Activated CD4-positive, alpha-beta T cell treated with anti-CD3 and anti-CD28 coated beads for 48 hours (primary cell): ENCODE results near the gene PRDM7.

Source experiments
- DNase-seq: peaks from one replicate; pipeline ENCODE4 v3.0.0-alpha.2; 2020

PRDM7 gene

DNA sequence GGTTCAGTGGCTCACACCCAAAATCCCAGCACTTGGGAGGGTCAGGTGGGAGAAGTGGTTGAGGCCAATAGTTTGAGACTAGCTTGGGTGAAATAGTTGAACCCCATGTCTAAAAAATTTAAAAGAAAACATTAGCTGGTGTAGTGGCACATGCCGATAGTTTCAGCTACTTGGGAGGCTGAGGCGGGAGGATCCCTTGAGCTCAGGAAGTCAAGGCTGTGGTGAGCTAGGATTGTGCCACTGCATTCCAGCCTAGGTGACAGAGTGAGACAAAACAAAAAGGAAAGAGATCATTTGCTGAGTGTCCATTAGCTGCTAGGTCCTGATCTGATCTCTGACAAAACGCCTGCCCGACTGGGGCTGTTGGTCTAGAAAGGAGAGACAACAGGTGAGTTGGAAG is 43.7 kb downstream of the PRDM7 start:
- no peak for DNase-seq

DNA sequence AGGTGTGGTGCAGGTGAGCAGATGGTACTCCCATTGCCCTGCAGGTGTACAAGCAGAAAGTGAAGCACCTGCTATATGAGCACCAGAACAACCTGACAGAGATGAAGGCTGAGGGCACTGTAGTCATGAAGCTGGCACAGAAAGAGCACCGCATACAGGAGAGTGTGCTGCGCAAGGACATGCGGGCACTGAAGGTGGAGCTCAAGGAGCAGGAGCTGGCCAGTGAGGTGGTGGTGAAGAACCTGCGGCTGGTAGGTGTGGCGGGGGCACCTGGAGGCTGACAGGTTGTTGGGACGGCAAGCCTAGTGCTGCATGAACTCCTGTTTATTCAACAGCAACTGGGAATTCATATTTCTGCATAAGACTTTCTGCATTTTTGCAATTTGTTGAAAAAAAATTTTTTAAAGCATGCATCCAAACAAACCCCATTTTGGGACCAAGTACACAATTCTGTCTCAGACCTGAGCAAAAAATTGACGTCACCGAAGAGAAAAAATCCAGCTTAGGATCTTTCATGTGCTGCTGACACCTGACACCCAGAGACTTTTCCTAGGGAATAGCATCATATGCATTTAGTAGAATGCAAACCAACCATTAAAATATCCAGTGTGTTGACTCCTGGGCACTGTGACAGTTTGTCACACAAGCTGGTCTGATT is 44.3 kb downstream of the PRDM7 start:
- DNase-seq = no peak

DNA sequence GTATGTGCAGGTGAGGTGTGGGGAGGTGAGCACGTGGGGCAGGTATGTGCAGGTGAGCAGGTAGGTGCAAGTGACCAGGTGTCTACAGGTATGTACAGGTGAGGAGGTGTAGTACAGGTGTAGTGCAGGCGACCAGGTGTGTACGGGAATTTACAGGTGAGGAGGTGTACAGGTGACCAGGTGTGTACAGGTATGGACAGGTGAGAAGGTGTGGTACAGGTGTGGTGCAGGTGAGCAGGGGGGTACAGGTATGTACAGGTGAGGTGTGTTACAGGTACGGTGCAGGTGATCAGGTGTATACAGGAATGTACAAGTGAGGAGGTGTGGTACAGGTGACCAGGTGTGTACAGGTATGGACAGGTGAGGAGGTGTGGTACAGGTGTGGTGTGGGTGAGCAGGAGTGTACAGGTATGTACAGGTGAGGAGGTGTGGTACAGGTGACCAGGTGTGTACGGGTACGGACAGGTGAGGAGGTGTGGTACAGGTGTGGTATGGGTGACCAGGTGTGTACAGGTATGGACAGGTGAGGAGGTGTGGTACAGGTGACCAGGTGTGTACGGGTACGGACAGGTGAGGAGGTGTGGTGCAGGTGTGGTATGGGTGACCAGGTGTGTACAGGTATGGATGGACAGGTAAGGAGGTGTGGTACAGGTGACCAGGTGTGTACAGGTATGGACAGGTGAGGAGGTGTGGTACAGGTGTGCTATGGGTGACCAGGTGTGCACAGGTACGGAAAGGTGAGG is 45.0 kb downstream of the PRDM7 start:
- no peak for DNase-seq

DNA sequence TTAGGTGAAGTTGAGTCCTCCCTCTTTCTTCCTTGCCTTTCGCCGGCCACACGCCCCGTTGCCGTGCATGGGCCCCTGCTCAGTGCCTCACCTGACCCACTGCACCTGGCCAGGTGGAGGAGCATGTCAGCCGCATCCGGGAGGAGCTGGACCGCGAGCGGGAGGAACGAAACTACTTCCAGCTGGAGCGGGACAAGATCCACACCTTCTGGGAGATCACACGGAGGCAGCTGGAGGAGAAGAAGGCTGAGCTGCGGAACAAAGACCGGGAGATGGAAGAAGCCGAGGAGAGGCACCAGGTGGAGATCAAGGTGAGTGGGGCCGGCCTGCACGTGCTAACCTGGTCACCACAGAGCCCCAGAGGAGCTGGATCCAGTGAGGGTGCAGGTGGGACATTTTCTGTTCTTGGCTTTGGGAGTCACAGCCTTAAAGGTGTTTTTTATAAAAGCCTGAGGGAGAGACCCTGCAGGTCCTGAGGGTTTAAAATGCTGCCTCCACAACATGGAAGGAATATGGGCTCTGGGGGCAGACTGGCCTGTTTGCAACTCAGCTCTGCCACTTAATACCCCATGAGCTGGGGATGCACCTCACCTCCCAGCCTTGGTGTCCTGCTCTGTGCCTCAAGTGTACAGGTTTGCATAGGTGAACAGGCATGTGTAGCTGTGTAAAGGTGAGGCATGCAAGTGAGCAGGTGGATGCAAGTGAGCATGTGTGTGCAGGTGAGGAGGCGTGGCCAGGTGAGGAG is 45.8 kb downstream of the PRDM7 start:
- DNase-seq = no peak

DNA sequence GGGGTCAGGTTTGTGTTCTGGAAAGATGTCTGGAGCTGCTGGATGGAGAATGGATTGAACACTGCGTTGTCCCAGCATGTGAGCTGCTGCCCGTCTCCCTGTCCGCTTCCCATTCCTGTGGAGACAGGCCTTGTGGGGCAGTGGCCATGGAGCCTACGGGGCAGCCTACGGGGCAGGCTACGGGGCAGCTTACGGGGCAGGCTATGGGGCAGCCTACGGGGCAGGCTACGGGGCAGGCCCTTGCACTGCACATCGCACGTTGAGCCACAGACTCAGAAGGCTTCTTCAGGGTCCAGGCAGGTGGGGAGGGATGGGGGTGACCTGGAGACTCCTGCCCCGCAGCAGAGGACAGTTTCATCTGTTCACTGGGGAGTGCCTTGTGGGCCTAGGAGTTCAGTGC is 48.1 kb downstream of the PRDM7 start:
- no peak for DNase-seq

DNA sequence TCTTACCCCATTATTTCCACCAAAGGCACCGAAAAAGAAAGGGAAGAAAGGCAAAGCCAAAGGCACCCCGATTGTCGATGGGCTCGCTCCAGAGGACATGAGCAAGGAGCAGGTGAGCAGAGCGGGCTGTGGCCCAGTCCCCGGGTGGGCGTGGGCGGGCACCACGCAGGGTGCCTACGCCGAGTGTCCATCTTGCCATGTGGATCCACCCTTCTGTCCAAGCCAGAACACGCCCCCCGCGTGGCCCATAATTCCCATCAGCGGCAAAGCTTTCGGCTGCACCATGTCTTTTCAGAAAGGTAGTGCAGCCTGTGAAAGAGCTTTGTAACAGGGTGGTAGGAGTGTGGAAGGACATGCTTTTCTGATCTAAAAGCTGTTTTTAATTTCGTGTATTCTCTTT is 49.5 kb downstream of the PRDM7 start:
- DNase-seq = no peak

DNA sequence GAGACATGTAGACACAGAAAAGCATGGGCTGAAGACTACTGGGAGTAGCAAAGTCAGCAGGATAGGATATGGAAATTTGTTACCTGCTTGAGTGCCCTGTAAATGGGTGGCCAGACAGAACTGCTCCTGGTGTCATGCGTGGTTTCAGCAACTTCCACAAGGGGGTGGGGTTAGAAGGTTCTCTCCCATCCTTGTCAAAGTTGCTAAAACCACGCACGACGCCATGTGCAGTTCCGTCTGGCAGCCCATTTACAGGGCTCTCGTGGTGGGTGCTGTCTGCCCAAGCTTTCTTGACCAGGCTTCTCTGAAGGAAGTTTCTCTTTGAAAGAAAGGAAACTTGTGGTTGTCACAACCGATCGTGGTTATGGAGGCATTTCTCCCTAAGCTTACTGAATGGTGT is 51.0 kb downstream of the PRDM7 start:
- no peak for DNase-seq

DNA sequence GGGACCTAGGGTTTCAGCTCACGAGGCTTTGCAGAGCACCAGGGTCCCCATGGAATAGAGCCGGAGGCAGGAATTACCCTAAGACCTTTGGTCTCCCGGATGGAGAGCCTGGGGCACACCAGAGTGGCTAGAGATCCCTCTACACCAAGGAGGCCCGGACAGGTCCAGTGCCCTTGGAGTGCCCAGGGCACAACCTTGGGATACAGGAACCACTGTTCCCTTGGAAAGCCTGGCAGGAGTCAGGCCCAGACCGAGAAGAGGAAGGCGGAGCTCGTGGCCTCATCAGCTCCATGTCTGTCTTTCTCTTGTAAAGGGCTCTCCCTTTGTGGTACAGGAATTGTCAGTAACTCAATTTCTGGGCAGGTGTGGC is 54.1 kb downstream of the PRDM7 start:
- DNase-seq = no peak

DNA sequence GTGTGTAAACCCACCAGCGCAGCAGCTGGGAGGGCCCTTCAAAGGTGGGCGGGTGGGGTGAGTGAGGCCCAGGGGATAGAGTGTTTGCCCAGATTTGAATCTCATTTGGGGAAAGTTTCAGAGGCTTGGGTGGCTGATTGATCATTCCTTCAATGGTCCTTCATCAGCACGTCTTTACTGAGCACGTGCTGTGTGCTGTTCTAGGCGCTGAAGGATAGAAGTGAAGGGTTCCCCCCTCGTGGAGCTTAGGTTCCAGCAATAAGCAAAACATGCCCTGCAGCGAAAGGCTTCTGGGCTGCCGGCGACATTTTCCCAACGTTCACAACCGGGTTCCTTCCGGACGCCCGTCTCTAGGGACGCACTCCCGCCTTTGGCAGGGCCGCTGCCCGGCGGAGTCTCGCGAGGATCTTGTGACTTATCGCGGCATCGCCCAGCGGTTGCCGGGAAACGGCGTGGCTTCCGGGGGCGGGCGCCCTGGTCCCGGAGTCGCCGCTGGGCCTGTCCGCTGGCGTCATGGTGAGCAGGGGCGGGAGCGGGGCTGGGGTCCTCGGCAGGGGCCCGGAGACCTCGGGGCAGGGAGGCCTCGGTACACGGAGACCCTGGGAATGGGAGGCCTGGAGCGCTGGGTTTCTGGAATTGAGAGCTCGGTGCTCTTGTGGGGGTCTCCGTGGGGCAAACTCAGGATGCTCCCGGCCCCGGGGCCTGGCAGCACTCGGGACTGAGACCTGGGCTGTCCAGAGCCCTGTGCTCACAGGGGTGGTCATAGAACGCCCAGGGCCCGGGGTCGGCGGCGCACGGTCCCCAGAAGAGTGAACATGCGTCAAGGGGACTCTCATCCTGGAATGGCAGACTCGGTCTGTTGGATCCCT is 54.7 kb downstream of the PRDM7 start:
- peak; percentile 90 for DNase-seq

DNA sequence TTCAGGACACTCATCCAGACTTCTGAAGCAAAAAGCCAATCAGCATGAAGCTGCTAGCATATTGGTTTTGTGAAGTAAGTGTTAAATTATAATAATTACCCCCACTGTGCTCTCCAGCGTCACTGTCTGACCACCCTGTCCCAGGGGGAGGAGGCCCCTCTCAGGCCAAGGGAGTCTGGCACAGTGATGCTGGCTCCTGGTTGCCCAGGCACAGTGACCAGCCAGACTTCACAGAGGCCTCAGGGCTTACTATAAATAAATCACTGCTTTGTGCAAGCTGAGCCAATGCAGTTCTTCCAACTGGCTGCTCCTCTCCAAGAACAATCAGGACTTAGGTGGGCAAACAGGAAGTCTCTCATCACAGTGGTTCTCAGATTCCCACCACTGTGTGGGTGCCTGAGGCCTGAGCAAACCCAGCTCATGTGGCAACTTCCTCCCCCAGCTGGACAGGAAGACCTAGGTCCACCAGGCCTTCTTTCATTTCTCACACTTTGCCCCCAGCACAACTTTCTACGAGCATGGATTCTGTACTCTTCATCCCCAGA is 56.2 kb downstream of the PRDM7 start:
- DNase-seq = no peak

DNA sequence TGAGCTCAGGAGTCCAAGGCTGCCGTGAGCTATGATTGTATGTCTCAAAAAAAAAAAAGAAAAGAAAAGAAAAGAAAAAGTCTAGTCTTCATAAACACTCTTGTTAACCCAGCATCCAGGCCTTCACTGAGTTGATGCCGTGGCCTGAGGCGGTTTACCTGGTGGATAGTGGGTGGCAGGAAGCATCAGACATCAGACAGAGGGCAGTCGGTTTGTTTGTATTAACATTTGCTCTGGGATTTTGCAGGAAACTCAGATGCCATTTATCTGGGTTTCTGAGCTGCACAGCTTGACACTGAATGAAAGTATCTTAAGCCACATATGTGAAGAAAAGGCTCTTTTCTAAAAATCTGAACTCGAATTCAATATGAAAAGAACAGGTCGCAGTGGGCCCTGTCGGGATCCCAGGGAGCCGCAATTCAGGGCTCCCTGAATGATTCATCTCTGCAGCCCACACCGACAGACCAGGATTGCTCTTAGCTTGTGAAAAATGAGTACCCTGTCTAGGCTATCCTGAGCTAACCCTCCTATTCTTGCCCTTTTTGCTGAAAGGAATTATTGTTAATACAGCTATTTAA is 56.8 kb downstream of the PRDM7 start:
- DNase-seq = no peak

DNA sequence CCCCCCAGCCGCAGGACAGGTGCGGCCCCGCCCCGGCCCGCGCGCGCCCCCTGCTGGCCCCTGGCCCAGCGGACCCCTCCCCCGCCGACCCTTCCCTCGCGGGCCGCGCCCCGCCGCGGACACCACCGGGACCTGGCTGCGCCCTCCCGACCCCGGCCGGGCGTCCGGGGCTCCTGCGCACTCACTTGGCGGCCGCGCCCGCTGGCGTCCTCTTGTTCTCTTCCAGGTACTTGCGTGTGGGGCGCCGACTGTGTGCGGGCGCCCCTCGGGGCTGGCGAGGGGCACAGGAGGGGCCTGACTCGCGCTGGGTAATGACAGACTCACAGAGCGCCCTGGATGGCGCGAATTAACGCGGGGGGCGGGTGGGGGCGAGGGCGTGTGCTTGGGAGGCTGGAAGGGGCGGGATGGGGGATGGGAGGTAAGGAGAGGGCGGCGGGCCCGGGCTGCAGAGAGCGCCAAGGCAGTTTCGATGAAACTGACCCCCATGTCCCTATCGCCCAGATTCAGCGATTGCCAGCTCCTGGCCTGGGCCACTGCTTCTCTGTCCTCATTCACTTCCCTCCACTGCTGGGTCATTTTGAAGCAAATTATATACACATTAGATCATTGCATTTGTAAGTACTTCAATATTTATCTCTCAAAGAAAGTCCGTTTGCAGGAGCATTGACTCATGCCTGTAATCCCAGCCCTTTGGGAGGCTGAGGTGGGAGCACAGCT is 57.4 kb downstream of the PRDM7 start:
- DNase-seq = peak; percentile 45

DNA sequence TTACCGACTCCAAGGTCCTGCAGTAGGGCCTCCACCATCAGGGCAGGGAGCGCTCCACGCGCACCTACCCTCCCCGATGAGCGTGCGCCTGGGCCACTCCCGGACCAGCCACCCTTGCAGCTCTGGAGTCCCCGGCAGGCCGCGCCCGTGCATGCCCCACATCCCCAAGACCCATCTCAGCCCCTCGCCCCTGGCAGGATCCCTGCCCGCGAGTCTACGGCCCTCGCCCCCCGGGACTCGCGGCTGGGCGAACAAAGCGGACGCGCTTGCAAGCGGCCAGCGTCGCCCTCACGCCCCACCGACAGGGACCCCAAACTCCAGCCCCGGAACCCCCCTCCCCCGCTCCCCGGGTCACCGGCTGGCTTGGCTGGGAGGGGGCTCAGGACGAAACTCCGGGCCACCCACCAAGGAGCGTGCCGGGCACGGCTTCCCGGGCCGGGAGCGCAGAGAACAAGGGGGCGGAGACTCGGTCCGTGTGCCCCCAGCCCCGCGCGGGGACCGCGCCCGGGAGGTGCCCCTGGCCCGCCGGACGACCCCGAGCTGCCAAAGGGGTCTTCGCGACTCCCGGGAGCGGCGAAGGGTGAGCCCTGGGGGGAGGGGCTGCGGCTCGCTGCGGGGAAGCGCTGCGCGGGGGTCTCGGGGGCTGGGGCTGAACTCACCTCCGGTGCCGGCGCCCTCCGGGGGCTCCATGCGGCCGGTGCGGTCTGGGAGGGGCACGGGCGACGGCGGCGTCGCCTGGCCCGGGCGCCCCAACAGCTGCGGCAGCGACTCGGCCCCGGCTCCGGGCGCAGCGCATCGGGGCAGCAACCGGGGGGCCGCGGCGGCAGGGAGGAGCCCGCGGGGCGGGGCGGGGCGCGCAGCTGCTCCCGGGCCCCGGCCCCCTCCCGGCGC is 58.2 kb downstream of the PRDM7 start, which contains the start of gene DBNDD1:
Gene DBNDD1 (minus strand): TSS at position 805 of the 891 bp plus-strand sequence. CDS start 115 bp downstream, at position 690.
- DNase-seq = no peak

DNA sequence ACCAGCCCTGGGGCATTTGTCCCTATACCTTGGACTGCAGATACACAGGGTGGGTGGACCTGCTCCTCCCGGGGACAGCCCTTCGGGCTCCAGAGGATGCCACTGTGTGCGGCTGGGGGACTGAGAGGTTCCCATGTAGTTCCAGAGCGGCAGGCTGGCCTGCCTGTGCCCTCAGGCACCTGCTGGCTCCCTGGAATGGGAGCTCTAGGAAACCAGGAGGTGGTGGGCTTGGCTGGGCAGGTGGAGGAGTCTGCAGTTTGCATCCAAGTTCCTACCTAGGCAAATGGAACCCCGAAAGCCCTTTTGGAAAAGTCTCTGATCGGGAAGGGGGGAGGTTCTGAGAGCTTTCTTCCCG is 58.9 kb downstream of the PRDM7 start:
- no peak for DNase-seq

DNA sequence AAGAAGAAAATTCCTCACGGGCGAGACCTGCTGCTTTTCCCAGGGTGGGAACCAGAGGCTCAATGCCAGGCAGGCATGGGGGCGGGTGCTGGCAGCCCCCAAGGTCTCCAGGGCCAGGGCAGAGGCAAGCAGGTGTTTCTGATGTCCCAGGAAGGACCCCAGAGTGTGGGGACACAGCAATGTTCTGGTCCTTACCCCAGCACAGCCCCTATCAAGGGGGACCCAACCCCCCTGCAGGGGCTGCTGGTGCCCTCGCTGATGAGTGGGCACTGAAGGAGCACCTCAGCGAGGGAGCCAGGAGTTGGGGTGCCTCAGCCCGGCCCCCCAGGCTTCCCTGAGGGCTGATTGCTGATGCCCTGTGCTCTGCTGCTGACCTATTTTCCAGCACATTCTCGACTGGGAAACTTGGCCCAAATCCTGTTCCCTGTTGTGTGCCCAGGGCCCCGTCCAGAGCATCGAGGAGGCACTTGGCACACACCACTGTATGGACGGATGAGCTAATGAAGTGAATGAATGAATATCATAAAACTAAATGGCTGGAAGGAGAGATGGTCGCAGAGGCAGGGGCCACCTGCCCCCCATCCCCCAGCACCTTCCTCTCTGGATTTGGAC is 60.7 kb downstream of the PRDM7 start:
- DNase-seq = no peak

DNA sequence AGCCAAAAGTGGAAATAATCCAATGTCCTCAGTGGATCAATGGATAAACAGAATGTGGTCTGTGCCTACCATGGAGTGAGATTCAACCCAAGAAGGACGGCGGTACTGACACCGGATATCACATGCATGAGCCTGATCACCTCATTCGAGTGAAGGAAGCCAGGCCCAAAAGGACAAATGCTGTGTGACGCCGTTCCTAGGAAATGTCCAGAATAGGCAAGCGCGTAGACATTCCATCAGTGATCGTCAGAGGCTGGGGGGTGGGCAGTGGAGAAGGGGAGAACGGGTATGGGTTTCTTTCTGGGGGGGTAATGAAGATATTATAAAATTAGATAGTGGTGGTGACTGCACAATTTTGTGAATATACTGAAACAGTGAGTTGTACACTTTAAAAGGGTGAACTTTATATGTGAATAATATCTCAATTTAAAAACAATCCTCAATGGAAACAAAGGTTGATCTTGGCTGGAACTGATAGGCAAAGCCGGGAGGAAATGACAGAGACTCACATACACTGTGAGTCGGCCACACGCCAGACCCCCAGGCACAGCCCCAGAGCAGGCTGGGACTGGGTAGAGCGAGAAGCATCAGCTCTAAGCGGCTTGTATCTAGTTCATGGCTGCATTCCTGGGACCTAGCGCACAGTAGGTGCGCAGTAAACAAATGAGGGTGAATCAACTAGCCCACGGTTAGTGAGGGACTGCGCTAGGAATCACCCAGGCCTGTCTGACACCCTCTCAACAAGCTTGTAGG is 61.4 kb downstream of the PRDM7 start:
- DNase-seq = no peak

DNA sequence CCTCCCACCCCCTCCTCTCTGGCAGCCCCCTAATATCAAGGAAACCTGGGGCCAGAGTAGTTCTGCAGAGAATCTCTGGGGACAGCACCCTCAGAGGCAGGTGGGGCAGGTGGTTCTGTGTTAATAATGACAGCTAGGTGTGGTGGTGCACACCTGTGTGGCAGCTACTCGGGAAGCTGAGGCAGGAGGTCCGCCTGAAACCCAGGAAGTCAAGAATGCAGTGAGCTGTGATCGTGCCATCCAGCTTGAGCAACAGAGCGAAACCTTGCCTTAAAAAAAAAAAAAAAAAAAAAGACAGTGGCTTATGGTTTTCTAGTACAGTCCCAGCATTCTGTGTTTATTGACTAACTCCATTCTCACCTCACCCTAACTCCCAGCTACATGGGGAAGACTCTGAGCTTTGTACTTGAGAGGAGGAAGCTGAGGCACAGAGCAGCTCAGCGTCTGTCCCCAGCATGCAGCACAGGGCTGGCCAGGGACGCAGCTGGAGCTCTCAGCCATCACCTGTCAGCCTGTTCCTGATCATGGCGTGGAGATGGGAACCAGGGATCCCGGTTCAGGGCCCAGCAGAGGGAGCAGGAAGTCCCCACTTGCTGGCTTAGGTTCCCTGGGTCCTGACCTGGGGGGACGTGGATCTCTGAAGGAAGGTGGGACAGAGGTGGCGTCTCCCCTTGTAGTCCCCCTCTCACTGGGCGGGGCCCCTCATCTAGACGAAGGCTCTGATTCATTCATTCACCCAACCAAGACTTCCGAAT is 64.0 kb downstream of the PRDM7 start:
- DNase-seq = no peak

DNA sequence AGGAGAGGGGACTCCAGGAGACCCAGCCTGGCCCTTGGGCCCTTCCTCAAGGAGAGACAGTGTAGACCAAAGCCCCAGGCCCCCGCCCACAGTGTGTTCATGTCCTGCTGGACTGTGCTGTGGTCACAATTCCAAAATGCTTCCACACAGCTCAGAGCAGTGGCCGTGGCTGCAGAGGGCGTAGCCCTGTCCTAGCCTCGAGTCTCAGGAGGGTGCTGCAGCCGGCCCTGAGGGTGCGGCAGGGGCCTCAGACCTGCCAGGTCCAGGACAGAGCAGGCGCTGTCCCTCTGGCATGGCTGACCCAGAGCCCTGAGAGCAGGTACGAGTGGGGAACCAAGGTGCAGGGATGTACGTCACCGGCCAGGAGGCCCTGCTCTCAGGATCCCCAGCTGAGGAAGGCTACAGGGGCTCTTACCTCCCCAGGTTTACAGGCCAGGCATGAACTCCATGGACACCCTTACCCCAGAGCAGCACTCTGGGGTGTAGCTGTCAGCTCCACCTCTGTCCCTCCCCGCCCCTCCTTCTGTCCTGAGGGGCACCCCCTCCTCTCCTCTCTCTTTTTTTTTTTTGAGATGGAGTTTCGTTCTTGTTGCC is 65.1 kb downstream of the PRDM7 start:
- no peak for DNase-seq
